Measurements from ENCODE around the gene PRR16.
"Not testable (repeated sequence)": the region's sequence is repeated elsewhere in the genome, so short reads cannot be mapped to it uniquely, and the experiment has no call there.

Gene PRR16

DNA sequence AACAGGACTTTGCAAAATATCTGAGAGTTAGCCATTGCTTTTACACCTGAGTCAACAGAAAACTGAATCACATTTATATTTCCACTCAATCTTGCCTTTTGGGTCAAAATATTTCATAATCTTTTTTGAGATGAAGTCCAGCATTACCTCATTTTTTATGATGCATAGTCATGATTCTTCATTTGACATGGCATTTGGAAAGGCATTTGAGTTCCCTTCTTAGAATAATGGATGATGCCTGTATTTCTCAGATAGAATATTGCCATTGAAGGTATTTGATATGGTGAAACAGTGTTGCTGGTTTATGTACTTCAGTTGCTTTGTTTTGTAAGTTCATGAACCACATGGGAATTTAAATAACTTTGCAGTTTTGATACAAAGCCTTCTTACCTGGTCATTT, 180.4 kb downstream of the PRR16 start:
- DNase-seq (ENCODE audit: low read depth in 2 of 2), result no peak

DNA sequence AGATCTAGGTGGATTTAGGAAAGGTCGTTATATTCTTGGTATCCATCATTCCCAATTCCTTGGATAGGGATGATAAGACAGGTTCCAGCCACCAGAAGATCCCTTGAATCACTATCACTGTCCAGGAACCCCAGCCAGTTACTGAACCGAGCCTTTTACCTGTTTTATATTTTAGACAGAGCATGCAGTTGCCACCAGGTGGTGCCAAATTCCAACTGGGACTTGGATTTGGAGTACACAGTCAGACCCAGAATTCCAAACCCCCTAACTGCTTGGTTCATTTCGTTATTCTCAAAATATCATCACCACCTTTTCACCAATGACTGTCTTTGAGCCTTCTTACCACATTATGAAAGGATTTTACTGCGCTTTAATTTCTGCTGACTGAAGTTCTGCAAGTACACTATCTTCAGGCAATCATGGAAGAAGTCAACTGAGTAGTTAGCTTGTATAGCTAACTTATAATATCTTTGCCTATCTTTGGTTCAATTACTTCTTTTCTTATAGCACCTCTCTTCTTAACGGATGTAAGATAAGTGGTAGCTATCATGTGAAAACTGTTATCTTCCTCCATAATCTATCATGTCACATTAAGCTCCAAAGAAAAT, 191.8 kb downstream of the PRR16 start:
- DNase-seq (ENCODE audit: low read depth in 2 of 2), result peak in 1 of 2 experiments; percentile 4

- no peak for DNase-seq (ENCODE audit: low read depth in 2 of 2)
Observed at GRCh38 chr5:120657104-120657503, 193.0 kb downstream of the PRR16 start.

- DNase-seq (ENCODE audit: low read depth in 2 of 2), result no peak
Observed at GRCh38 chr5:120677481-120677880, 213.4 kb downstream of the PRR16 start.

DNA sequence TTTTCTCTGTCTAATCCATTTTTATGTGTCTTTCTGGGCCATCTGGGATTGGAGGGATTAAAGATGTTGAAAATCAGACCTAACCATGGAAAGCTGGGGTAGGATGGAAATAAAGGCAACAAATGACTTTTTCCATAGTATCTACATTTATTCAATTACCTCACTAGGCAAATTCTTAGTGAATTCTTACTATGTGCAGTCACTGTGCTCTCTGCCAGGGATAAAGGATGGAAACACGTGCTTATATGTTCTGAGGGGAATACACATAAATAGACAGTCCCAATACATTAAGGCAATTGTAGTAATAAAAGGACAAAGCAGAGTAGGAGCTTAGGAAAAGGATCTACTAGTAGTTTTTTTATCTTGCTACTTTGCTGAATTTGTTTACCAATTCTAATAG, 214.2 kb downstream of the PRR16 start:
- DNase-seq (ENCODE audit: low read depth in 2 of 2), result peak; percentile 44 to 47

DNA sequence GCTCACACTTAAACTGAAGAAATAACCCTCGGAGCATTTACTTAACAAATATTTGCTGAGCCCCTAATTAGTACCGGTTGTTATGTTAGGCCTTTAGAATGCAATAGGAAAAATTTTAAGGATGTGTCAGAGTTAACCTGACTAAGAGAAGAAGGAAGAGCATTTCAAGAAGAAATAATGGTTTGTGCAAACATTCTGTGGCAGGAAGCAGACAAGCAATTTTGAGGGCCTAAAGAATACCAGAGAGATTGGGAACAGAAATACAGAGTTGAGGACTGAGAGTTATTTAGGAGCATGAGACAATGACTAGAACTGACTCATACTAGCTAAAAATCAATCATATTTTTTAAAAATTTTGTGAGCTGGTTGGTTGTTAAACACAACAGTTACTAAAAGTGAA, 218.8 kb downstream of the PRR16 start:
- DNase-seq (ENCODE audit: low read depth in 2 of 2), result peak; percentile 67 to 74

- no peak for DNase-seq (ENCODE audit: low read depth in 2 of 2)
Observed at GRCh38 chr5:120683580-120683979, 219.5 kb downstream of the PRR16 start.

GRCh38 chr5:120684213-120684612, 220.1 kb downstream of the PRR16 start:
- DNase-seq (ENCODE audit: low read depth in 2 of 2), result no peak

- no peak for DNase-seq (ENCODE audit: low read depth in 2 of 2)
Observed at GRCh38 chr5:120684749-120685415, 220.8 kb downstream of the PRR16 start.

- DNase-seq (ENCODE audit: low read depth in 2 of 2), result no peak
Observed at GRCh38 chr5:120690621-120691407, 226.7 kb downstream of the PRR16 start.

DNA sequence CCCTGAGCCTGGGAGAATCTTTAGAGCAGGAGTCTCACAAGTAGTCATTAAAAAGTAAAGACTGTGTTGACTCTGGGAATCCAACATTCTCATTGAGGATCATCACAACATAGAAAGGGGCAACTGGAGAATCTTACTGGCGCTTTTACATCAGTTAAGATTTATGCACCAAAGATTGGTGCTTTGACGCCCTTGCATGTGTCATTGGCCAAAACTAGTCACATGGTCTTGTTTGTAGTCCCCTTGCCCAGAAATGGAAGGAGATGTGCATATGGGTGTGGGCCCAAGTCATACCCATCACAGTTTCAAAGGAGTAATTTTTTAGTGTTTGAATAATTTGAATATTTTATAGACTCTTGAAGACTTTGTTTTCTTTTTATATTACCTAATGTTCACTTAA, 228.2 kb downstream of the PRR16 start:
- no peak for DNase-seq (ENCODE audit: low read depth in 2 of 2)

GRCh38 chr5:120695368-120695880, 231.3 kb downstream of the PRR16 start:
- no peak for DNase-seq (ENCODE audit: low read depth in 2 of 2)

DNA sequence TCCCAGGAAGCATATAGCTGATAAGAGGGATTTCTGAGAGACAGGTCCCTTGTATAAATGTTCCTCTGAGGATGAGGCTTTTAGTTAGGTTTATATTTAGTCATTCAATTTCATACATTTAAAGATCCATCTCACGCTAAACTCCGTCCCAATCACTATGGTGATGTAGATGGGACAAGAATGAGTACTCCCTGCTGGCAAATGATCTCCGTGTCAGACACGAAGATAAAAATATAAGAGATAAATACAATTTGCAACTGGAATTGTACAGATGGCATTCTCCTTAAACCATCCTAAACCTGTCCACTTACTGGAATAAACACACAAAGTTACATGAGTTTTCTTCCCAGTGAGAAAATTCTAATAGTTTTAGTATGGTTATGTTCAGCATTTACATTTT, 233.0 kb downstream of the PRR16 start:
- DNase-seq (ENCODE audit: low read depth in 2 of 2), result no peak

DNA sequence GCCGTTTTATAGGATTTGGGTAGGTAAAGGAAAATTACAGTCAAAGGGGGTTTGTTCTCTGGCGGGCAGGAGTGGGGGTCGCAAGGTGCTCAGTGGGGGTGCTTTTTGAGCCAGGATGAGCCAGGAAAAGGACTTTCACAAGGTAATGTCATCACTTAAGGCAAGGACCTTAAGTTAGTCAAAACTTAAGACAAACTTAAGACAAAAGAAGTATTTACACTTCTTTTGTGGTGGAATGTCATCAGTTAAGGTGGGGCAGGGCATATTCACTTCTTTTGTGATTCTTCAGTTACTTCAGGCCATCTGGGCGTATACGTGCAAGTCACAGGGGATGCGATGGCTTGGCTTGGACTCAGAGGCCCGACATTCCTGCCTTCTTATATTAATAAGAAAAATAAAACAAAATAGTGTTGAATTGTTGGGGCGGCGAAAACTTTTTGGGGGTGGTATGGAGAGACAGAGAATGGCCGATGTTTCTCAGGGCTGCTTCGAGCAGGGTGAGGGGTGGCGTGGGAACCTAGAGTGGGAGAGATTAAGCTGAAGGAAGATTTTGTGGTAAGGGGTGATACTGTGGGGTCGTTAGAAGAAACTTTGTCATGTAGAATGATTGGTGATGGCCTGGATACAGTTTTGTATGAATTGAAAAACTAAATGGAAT, 233.7 kb downstream of the PRR16 start:
- not testable (repeated sequence) for DNase-seq (ENCODE audit: low read depth in 2 of 2)

DNA sequence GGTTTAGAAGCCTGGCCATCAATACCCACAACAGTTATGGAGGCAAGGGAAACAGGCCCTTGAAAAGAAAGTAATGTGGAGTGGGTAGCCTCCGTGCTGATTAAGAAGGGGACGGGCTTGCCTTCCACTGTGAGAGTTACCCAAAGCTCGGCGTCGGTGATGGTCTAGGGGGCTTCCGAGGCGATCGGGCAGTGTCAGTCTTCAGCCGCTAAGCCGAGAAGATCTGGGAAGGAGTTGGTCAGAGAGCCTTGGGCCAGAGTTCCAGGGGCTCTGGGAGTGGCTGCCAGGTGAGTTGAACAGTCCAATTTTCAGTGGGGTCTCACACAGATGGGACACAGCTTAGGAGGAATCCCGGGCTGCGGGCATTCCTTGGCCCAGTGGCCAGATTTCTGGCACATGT, 236.6 kb downstream of the PRR16 start:
- not testable (repeated sequence) for DNase-seq (ENCODE audit: low read depth in 2 of 2)

- not testable (repeated sequence) for DNase-seq (ENCODE audit: low read depth in 2 of 2)
Observed at GRCh38 chr5:120702817-120703538, 238.9 kb downstream of the PRR16 start.

DNA sequence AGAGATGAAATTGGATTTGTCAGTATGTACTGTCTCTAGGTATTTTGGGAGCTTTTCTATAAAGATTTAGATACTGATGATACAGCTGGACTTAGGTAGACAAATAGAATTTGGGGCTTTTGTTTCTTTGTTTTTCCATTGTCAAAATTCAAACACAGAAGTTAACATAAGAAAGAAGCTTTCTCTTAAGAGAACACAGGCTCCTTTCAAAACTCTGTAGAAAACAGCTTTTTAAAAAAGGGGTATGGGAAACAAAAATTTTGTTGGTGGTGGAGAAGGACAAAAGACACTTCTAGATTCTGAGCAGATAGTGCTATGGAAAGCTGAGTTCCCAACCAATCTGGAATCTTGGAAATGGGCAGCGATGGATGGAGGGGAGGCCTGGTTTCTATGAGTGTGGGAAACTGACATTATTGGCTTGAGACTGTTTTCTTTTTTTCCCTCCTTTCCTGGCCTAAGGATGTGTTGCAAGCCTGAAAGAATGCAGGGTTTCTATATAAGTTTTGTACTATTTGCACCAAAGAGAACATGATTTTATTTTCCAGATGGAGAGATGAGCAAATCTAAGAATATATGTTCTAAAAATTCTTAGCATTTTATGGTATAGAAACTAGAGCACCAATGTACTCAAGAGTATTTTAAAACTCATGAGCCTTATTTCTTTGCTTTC, 240.0 kb downstream of the PRR16 start:
- no peak for DNase-seq (ENCODE audit: low read depth in 2 of 2)

- no peak for DNase-seq (ENCODE audit: low read depth in 2 of 2)
Observed at GRCh38 chr5:120706877-120707276, 242.8 kb downstream of the PRR16 start.

- no peak for DNase-seq (ENCODE audit: low read depth in 2 of 2)
Observed at GRCh38 chr5:120717381-120717780, 253.3 kb downstream of the PRR16 start.

- no peak for DNase-seq (ENCODE audit: low read depth in 2 of 2)
Observed at GRCh38 chr5:120730214-120730613, 266.1 kb downstream of the PRR16 start.

GRCh38 chr5:120734033-120734432, 269.9 kb downstream of the PRR16 start:
- no peak for DNase-seq (ENCODE audit: low read depth in 2 of 2)

Measured in fibroblast of skin of left quadriceps (primary cell).